SH-SY5Y (cell line): ENCODE results near the gene RAB17.

ENCODE experiments used
- GATA2 ChIP-seq: IDR thresholded peaks from 2 replicates; pipeline ENCODE4 v1.6.1; 2011; ENCODE audit warnings: mild to moderate bottlenecking, low read depth, low read length
- GATA3 ChIP-seq: IDR thresholded peaks from 2 replicates; pipeline ENCODE4 v1.6.1; 2011; ENCODE audit warnings: low read depth, mild to moderate bottlenecking, low read length, moderate library complexity

RAB17 gene

DNA sequence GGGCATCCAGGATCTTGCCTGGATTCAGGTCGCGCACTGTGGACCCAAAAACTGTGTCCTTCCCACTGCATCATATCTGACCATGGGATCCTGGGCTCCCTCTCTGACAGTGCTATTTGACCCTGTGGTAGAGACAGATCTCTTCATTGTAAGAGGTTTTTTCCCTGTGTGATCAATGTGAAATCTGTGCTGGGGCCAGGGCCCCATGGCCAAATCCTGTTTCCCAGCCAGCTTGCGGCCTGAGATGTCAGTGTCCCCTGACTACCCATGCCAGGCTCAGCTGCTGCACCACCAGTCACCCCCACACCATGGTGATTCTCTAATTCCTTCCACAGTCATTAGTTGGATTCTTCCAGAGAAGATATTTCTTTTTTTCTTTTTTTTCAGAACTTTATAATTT lies 20.6 kb downstream of the RAB17 start:
- TF ChIP-seq GATA3 = no peak
- no peak for TF ChIP-seq GATA2

DNA sequence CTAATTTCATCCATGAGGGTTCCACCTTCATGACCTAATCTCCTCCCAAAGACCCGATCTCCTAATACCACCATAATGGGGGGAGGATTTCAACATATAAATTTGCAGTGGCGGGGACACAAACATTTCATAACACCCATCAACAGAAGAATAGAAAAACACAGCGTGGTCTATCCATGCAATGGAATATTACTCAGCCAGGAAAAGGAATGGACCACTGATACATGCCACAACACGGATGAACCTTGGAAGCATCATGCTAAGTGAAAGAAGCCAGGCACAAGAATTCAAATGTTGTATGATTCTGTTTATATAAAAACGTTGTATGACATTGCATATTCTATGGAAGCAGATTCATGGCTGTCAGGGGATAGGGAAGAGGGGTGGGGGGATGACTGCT lies 21.5 kb downstream of the RAB17 start:
- TF ChIP-seq GATA3 (no peak), GATA2 (no peak)

DNA sequence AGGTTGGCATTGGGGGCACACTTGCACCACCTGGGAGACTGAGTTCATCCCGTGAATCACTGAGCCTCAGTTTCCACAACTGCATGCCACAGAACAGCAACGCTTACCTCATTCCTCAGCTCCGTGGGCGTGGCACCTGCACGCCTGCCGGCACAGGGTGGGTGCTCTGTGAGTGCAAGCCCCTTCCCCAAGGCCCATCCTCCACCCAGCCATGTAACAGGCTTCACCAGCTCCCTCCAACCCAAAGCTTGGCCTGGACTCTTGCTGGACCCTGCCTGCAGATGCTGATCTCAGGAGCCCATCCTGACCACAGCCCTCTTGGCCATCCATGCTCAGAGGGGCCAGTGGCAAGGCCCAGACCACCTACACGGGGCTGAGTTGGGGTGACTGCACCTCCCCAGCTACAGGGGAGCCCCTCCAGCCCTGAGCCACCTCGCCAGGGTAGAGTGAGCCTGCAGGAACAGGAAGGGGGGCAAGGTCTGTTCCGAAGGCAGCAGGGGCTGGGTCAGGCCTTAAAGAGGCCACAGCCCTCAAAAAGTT lies 22.3 kb downstream of the RAB17 start:
- TF ChIP-seq GATA3 = no peak
- no peak for TF ChIP-seq GATA2

DNA sequence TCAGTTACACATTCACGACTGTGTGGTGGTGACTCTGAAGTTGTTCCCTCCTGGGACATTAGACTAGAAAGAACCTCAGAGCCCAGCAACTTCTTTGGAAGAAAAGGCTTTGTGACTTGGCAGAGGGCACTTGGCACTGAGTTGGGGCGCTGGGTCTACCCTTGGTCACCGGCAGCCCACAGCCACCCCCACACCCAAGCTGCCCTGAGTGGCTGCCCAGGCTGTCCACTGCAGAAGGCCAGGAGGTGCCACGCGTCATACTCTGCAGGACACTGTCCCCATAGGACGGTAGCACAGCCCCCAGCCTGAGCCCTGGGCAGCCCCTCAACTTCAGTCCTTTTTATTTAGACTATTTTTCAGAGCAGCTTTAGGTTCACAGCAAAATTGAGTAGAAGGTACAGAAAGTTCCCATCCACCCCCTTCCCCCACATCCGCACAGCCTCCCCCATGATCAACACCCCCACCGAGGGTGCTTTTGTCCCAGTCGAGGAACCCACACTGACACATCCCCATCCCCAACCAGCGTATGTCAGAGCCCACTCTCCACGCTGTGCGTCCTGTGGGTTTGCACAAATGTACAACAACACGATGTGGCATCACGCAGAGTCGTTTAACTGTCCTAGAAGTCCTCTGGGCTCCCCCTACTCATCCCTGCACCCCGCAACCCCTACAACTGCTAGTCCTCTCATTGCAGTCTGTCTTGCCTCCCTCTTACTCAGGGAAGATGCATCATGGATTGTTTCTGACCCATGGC lies 23.1 kb downstream of the RAB17 start:
- TF ChIP-seq GATA2 = no peak
- no peak for TF ChIP-seq GATA3

DNA sequence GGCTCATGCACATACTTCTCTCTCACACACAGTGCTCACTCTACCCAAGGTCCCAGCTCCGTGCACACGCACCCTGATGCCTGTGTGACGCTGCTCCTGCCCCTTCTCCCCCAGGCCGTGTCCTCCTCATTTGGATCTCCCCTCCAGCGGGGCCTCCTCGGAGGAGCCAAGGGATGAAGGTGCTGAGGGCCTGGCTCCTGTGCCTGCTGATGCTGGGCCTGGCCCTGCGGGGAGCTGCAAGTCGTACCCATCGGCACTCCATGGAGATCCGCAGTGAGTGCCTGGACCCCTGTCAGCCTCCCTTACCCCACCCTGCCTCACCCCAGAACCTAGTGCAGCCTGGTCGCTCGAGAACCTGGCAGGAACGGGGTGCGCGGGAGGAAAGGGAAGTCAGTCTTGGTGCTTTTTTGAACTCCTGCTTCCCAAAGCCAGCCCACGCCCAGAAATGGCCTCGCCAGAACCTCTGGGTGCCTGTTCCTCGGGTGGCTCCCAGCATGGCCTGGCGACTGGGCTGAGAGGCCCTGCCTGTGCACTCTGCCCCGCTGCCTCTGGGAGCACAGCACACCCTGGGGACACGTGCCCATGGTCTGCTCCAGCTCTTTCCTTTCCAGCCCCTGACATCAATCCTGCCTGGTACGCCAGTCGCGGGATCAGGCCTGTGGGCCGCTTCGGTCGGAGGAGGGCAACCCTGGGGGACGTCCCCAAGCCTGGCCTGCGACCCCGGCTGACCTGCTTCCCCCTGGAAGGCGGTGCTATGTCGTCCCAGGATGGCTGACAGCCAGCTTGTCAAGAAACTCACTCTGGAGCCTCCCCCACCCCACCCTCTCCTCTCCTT lies 23.9 kb downstream of the RAB17 start, which contains the start of gene PRLH:
PRLH (plus strand) TSS at position 174 of the 835 bp plus-strand sequence; CDS start at position 174, 0 bp downstream.
- no peak for TF ChIP-seq GATA3
- TF ChIP-seq GATA2 = no peak

DNA sequence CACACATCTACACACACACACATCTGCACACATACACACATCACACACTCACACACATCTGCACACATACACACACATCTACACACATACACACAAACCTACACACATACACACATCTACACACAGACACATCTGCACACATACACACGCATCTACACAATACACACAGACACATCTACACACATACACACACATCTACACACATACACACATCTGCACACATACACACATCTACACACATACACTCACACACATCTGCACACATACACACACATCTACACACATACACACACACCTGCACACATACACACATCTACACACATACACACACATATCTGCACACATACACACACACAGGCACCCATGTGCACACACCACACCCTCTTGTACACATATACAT lies 24.6 kb downstream of the RAB17 start:
- TF ChIP-seq GATA3 (no peak), GATA2 (no peak)

DNA sequence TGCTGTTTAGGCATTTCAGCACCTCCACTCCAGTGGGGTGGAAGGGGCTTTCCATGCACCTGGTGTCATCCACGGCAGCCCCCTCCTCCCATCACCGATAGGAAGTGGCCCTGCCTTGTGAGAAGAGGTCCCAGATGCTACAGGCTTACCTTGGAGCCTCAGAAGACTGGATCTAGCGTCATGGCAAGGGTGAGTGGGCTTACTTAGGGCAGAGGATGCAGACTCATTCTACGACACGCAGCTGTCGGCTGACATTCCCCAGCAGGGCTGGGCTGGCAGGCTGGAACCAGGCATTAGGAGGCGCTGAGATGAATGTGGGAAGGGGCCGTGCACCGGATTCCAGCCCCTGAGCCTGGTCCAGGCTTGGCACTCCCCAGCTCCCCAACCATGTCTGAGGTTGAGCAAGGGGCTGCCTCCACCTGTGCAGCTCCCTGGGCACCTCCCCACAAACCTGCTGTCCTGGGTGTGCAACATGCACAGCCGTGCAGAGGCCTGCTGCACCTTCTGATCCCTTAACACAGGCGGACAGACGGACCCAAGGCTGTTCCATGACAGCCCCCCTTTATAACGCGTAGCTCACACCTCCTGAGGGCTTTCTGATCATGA lies 25.9 kb downstream of the RAB17 start:
- TF ChIP-seq GATA3 = no peak
- TF ChIP-seq GATA2 = no peak

DNA sequence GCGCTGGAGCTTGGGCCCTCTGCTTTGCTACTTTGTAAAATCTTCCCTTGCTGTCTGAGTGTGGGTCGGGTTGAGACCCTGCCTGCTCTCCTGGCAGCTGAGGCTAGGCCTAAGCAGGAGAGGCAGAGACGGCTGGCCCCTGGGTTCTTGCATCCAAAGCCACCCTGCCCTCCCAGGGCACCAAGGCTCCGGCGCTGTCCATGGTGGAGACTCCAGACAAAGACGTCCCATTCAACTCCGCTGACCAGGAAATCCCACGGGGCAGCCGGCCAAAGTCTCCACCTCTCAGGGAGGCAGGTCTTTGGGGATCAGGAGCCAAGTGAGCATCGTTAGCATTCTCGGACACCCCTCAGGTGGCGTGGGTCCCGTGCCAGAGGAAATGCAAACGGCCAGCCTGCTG lies 26.7 kb downstream of the RAB17 start:
- no peak for TF ChIP-seq GATA2
- no peak for TF ChIP-seq GATA3

DNA sequence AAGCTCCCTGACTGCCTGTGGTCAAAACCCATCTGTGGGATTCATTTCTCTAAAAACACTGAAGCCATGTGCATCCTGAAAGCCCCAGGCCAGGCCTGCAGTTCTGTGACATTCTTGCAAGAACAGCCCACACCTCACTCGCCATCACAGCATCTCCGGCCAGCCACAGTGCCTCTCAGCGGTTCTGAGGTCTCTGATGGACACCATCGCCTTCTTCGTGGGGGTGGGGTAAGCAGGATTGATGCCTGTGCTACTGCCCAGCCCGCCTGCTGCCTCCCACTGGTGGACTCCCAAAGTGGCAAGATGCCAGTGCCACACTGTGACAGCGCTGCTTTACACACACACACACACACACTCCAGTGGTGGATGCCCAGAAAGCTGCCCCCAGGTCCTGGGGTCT lies 29.3 kb downstream of the RAB17 start:
- TF ChIP-seq GATA2 = no peak

DNA sequence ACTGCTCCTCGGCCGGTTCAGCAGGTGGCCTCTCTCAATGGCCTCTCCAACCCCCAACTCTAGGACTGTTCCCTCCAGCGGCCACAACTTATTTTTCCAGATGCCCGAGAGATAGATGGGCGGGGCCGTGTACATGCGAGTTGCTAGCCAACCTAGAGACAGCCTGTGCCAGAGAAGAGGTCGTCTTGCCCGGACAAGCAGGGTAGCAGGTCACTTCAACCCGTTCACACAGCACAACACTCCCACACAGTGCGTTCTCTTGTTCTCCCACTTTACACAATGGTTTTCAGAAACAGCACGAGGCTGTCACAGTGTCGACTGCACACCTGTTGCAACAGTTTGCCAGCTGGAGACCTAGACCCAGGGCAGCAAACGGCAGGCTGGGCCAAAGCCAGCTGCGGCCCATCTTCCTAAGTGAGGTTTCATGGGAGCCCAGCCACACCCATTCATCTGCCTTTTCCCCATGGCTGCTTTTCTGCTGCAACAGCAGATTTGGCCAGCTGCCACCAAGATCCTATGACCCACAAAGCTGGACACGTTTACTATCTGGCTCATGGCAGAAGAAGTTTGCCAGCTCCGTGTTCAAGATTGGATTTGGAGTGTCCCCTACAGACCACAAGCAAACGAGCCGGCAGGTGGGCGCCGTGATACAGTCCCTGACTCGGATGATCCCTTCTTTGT lies 31.4 kb downstream of the RAB17 start:
- no peak for TF ChIP-seq GATA3
- no peak for TF ChIP-seq GATA2

DNA sequence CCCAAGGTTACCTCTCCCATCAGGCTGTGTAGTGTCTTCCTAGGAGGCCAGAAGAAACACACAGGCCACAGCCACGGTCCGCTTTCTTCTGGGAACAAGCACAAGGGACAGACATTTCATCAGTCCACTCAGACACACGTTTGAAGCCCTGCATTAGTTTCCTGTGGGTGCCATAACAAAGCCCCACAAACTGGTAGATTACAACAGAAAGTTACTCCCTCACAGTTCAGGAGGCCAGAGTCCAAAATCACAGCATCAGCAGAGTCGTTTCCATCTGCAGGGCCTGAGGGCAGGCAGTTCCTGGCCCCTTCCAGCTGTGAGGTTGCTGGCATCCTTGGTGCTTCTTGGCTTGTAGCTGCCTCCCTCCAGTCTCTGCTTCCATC lies 32.9 kb downstream of the RAB17 start:
- TF ChIP-seq GATA2 (no peak), GATA3 (no peak)

DNA sequence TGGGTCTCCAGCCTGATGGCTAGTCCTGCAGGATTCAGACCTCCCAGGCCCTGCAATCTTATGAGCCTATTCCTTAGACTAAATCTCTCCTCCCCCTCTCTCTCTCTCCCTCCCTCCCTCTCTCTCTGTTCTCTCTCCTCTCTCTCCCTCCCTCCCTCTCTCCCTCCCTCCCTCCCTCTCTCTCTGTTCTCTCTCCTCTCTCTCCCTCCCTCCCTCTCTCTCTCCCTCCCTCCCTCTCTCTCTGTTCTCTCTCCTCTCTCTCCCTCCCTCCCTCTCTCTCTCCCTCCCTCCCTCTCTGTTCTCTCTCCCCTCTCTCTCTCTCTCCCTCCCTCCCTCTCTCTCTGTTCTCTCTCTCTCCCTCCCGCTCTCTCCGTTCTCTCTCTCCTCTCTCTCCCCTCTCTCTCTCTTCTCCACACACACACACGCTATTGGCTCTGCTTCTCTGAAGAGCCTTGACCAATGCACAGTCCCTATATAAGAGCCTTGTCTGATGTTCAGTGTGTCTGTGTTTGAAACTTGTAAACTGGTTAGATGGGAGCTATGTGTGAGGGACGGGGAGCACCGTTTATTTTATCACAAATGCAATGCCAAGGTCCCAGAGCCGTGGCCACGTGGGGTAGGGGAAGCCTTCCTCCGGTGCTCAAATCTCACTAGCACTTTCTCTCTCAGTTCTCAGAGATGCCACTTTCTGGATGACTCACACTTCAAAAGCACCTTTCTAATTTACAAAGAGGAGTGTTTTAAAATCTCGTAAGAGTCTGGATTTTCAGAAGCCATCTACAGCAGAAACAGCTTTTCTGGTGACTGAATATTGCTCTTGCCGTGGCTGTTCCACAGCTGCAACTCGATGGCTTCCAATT lies 33.5 kb downstream of the RAB17 start:
- TF ChIP-seq GATA2 = no peak

DNA sequence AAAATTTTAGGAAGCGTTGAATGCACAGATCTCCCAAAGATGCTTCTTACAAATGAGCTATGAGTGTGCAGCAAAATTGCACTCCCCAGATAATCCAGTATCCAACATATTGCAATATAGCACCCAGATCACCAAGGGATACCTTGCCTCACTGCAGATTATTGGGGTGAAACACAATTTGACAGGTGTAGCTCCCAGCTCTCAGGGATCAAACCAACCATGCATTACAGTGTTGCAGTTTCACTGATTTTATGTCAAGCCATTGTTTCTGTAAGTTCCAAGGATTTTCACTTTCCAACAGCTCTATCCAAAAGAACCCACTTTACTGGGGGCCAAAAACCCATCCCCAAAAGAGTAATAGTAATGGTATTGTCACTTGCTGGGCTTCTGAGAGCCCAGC lies 35.0 kb downstream of the RAB17 start:
- TF ChIP-seq GATA2 (no peak), GATA3 (no peak)
